ENCODE results near the gene CCDC88B.

The CCDC88B gene

GRCh38 chr11:64358907-64359711 lies 19.1 kb downstream of the CCDC88B start, which contains the start of gene RPS6KA4:
RPS6KA4 (plus strand) TSS chr11:64359162; CDS start chr11:64359236, 74 bp downstream.
- DNase-seq (ENCODE audit: low read depth), result peak; percentile 72
- H3K4me3 ChIP-seq (ENCODE audit: low read depth, low read length), result peak within 1 kb of the TSS; percentile 59
- TF ChIP-seq CTCF (IDR thresholded peaks at IDR 0.05; ENCODE audit: insufficient read depth, low read depth, low read length, missing control alignments), result no peak

DNA sequence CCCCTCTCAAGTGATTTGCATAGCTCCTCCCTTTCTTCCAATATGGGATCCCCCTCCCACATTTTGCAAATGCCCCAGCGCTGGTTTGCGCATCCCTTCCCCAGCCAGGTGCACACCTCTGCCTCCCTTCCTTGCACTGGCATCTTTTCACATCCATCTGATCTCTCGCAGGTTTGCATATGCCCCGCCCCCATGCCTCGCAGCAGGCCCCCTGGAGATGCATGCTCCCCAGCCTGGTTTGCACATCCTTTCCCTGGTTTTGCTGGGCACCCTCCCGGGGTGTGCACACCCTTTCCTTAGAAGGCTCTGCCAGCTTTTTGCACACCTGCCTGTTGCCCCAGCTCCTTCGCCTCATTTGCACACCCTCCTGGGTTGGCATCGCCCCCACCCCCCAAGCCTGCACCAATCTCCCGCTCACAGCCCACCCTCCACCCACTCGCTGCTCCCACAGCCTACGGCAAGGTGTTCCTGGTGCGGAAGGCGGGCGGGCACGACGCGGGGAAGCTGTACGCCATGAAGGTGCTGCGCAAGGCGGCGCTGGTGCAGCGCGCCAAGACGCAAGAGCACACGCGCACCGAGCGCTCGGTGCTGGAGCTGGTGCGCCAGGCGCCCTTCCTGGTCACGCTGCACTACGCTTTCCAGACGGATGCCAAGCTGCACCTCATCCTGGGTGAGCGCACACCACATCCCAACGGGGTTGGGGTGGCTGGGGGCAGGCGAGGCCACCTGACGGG lies 19.9 kb downstream of the CCDC88B start:
- peak; percentile 54 for DNase-seq (ENCODE audit: low read depth)
- peak; percentile 19 for TF ChIP-seq CTCF (IDR thresholded peaks at IDR 0.05; ENCODE audit: insufficient read depth, low read depth, low read length, missing control alignments)
- H3K4me3 ChIP-seq (ENCODE audit: low read depth, low read length), result peak overlapping the region; percentile 59

GRCh38 chr11:64360448-64360921 lies 20.5 kb downstream of the CCDC88B start:
- no peak for DNase-seq (ENCODE audit: low read depth)
- no peak for TF ChIP-seq CTCF (IDR thresholded peaks at IDR 0.05; ENCODE audit: insufficient read depth, low read depth, low read length, missing control alignments)
- 0 out of 2 replicates have a peak overlapping the region, but pooled peaks have one; percentile 59 for H3K4me3 ChIP-seq (ENCODE audit: low read depth, low read length)

DNA sequence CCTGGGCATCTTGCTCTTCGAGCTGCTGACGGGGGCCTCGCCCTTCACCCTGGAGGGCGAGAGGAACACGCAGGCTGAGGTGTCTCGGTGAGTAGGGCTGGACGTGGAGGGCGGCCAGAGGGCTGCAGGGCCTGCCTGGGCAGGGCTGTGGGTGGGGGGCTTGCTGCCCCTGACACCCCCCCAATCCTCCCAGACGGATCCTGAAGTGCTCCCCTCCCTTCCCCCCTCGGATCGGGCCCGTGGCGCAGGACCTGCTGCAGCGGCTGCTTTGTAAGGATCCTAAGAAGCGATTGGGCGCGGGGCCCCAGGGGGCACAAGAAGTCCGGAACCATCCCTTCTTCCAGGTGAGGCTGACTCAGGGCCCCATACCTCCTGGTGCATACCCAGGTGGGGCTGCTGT lies 21.7 kb downstream of the CCDC88B start:
- no peak overlapping the region for H3K4me3 ChIP-seq (ENCODE audit: low read depth, low read length)
- TF ChIP-seq CTCF (IDR thresholded peaks at IDR 0.05; ENCODE audit: insufficient read depth, low read depth, low read length, missing control alignments), result no peak
- no peak for DNase-seq (ENCODE audit: low read depth)

DNA sequence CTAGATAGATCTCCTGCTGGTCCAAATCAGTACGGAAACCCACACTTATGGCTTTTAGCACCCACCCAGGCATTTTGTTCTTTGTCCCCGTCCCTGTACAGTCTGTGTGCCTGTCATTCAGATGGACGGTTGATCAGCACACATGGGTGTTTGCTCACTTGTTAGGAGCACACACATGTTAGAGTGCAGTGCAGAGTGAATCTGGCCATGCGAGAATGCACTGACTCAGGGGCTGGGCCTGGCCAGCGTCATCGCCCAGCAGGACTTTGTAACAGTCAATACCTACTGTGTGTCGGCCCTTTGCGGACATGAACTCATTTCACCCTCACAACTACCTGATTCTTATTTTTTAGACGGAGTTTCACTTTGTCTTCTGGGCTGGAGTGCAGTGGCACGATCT lies 22.3 kb downstream of the CCDC88B start:
- TF ChIP-seq CTCF (IDR thresholded peaks at IDR 0.05; ENCODE audit: insufficient read depth, low read depth, low read length, missing control alignments), result no peak

GRCh38 chr11:64364435-64364834 lies 24.4 kb downstream of the CCDC88B start:
- DNase-seq (ENCODE audit: low read depth), result no peak
- no peak for TF ChIP-seq CTCF (IDR thresholded peaks at IDR 0.05; ENCODE audit: insufficient read depth, low read depth, low read length, missing control alignments)
- no peak overlapping the region for H3K4me3 ChIP-seq (ENCODE audit: low read depth, low read length)

More for the DNA sequence above, 22.3 kb downstream of the CCDC88B start:
- no peak overlapping the region for H3K4me3 ChIP-seq (ENCODE audit: low read depth, low read length)
- DNase-seq (ENCODE audit: low read depth), result no peak
